BJ (cell line): ENCODE results near the gene FNDC3B. TPM values are rescaled to one million over a fixed set of nuclear protein-coding genes. Genes with fewer than 3 reads are reported as not detected.

Experiments
- CTCF ChIA-PET: fragments of 350-600 bp; formaldehyde crosslinking; extraction: SDS; loops from one replicate; lab custom pipeline; 2021; ENCODE audit warnings: antibody characterized with exemption, inconsistent platforms; lab: Yijun Ruan, JAX
- POLR2A ChIA-PET: fragments of 300-600 bp; sonication (Branson Sonifier 250); formaldehyde crosslinking; extraction: SDS; loops from one replicate; lab custom pipeline; 2021; ENCODE audit warnings: antibody characterized with exemption; lab: Charles Lee
- DNase-seq: peaks from one replicate; pipeline ENCODE4 v3.0.0-alpha.2; 2011; ENCODE audit warnings: low read depth
- H3K27me3 ChIP-seq: 2 replicates; pipeline ENCODE4 v1.6.0; 2011; ENCODE audit warnings: low read length; ENCODE audit not compliant: control insufficient read depth, insufficient read depth
- H3K36me3 ChIP-seq: 2 replicates; pipeline ENCODE4 v1.5.1; 2011; ENCODE audit warnings: low read length; ENCODE audit not compliant: control insufficient read depth, insufficient read depth
- H3K4me3 ChIP-seq: 2 replicates; pipeline ENCODE4 v1.5.1; 2011; ENCODE audit warnings: low read depth, mild to moderate bottlenecking, control low read depth, low read length
- polyA plus RNA-seq: library from polyadenylated mRNA; depleted of rRNA; stranded (reverse); fragments of >200 nt; gene quantifications from 2 replicates; pipeline ENCODE4 v1.2.3, GENCODE V29; 2011
- TF ChIP-seq, protein P1 (sequence below): IDR thresholded peaks from 2 replicates; pipeline ENCODE4 v1.5.1; 2011; ENCODE audit warnings: low read depth, mild to moderate bottlenecking, control low read depth, inconsistent platforms, low read length, moderate library complexity; ENCODE audit not compliant: insufficient read depth

FNDC3B gene
- polyA plus RNA-seq, 1 experiment = 28.6 TPM

DNA sequence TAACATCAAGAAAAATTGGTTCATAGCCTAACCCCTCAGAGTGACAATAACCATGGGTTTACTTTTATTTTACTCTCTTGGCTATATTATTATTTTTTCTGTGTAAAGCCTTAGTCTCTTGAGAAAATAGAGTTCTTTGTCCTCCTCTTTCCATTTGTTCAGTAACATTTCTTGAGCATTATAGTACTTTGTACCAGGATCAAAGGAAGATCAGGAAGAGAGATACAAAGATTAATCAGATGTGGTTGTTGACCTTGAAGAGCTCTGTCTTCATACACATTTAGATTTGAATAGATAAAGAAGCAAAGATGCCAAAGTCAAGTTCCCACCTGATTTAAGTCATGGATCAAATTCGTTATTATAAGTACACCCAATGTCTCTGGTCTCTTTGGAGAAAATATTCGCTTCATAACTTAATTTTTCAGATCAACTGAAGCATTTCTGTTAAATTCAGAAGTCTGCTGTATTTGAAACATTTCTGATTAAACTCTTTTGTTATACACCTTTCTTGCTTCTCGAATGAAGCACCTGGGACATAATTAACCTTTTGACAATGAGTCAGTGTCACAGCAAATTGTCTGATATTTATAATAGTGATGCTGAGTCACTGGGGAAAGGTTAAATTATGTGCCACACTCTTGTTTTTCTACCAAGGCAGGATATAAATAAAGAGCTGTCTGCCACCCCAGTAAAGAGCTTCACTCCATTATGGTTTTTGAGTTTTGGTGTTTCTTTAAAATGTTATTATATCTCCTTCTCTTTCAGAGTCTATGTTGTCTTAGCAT, 308.7 kb downstream of the FNDC3B start:
- POLR2A ChIA-PET = no interaction called here
- no peak for DNase-seq
- TF ChIP-seq, protein P1, sequence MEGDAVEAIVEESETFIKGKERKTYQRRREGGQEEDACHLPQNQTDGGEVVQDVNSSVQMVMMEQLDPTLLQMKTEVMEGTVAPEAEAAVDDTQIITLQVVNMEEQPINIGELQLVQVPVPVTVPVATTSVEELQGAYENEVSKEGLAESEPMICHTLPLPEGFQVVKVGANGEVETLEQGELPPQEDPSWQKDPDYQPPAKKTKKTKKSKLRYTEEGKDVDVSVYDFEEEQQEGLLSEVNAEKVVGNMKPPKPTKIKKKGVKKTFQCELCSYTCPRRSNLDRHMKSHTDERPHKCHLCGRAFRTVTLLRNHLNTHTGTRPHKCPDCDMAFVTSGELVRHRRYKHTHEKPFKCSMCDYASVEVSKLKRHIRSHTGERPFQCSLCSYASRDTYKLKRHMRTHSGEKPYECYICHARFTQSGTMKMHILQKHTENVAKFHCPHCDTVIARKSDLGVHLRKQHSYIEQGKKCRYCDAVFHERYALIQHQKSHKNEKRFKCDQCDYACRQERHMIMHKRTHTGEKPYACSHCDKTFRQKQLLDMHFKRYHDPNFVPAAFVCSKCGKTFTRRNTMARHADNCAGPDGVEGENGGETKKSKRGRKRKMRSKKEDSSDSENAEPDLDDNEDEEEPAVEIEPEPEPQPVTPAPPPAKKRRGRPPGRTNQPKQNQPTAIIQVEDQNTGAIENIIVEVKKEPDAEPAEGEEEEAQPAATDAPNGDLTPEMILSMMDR = no peak
- peaks cover 19% of the 10 kb centered on the region for H3K36me3 ChIP-seq
- H3K27me3 ChIP-seq = no peaks in the 10 kb centered on the region
- H3K4me3 ChIP-seq = no peak overlapping the region
- CTCF ChIA-PET = interaction anchor here (1.8 kb wide), 1 partner anchor 16 kb away, joined by 7 read pairs; no protein-coding TSS in a partner anchor

DNA sequence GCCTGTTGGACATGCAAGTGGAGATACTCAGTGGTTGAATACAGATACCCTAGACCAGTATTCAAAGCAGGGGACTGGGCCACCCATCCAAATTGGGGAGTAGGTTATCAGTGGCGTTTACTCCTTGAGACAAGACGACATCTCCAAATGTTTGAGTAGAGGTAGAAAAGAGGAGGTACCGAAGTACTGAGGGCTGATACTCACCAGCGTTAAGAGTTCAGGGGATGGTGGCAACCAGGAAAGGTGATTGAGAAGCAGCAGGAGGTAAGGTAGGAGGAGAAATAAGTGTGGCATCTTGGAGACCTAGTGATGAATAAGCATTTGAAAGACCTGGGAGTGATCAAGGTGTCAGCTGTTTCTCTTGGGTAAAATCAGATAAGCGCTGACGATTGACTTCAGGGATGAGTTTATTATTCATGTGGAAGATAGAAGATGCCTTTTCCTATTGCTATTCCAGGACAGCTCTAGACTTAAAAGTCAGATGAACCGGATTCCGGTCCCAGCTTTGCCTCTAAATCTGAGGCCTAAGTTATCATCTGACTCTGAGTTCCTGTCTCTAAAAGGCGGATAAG, 312.6 kb downstream of the FNDC3B start:
- ChIA-PET CTCF (interaction anchor here (2.7 kb wide), 1 partner anchor 10 kb away, joined by 20 read pairs; no protein-coding TSS in a partner anchor), POLR2A (no interaction called here)
- TF ChIP-seq, protein P1 = no peak
- Histone ChIP-seq H3K4me3 (no peak overlapping the region), H3K36me3 (peaks cover 14% of the 10 kb centered on the region), H3K27me3 (no peaks in the 10 kb centered on the region)
- no peak for DNase-seq

DNA sequence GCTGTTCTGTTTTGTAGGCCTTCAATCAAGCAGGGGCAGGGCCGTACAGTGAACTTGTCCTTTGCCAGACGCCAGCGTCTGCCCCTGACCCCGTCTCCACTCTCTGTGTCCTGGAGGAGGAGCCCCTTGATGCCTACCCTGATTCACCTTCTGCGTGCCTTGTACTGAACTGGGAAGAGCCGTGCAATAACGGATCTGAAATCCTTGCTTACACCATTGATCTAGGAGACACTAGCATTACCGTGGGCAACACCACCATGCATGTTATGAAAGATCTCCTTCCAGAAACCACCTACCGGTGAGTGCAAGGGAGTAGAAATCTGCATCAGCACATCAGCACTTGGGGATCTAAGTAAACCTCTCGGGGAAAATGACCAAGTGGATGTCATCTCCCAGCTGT, 313.4 kb downstream of the FNDC3B start:
- DNase-seq = no peak
- ChIA-PET POLR2A (no interaction called here), CTCF (interaction anchor here (1.2 to 1.7 kb wide), 2 partner anchors 125 to 314 kb away, joined by 3 read pairs; no protein-coding TSS in a partner anchor)
- H3K36me3 ChIP-seq = peaks cover 14% of the 10 kb centered on the region
- H3K4me3 ChIP-seq = no peak overlapping the region
- TF ChIP-seq, protein P1 = no peak
- H3K27me3 ChIP-seq = no peaks in the 10 kb centered on the region

DNA sequence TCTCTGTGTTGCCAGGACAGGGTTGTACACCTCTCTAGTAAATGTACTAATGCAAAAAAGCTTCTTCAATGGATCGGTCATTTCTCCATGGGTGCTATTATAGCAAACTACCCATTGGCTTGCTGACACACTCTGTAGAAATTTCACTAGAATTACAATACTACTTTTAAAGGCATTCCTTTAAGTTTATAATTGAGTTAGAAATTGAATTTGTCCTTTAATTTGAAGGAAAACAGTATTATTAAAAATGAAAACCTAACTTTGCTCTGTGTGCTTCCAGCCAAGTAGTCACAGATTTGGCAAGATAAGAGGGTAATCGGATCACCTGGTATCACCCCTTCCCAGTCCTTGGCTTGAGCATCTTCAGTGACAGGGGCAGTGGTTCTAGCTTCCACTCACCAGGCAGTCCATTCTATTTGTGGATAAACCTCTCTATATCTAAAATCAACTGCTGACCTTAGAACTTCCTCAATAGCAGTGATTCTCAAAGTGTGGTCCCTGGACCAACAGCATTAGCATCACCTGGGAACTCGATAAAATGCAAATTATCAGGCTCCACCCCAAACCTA, 315.6 kb downstream of the FNDC3B start:
- TF ChIP-seq, protein P1 = no peak

DNA sequence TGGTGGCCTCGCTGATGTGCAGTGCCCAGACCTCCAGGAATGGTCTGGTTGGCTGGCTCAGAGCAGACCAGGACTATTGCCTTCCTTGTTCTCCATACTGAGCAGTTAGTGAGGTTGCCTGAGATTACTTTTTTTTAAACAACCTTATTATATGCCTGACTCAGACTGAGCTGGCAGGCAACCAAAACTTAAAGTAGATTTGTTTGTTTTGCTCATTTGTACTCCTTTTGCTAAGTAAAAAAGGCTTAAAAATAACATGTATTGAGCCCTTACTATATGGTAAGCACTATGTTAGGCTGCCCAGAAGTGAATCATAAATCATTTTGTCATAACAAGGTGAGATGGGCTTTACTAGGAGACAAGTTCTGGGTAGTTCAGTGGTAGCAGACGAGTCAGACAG, 316.5 kb downstream of the FNDC3B start:
- no peak overlapping the region for H3K4me3 ChIP-seq
- TF ChIP-seq, protein P1 = no peak
- H3K27me3 ChIP-seq = no peaks in the 10 kb centered on the region
- peak; percentile 65 for DNase-seq
- CTCF ChIA-PET = interaction anchor here (0.7 to 2.6 kb wide), 3 partner anchors 16 to 318 kb away, joined by 3 to 9 read pairs (median 3); no protein-coding TSS in a partner anchor
- POLR2A ChIA-PET = no interaction called here
- H3K36me3 ChIP-seq = peaks cover 9% of the 10 kb centered on the region

More for the DNA sequence above, 315.6 kb downstream of the FNDC3B start:
- Histone ChIP-seq H3K4me3 (no peak overlapping the region), H3K27me3 (no peaks in the 10 kb centered on the region), H3K36me3 (peaks cover 11% of the 10 kb centered on the region)
- CTCF ChIA-PET = interaction anchor here (1.3 to 2.6 kb wide), 2 partner anchors 23 to 319 kb away, joined by 3 to 9 read pairs; no protein-coding TSS in a partner anchor
- POLR2A ChIA-PET = no interaction called here
- no peak for DNase-seq
